DMS53 treated with DMSO at 0.1 percent for 48 hours (cell line): Measurements from ENCODE around the gene KMT2B.
"Not testable (repeated sequence)": the region's sequence is repeated elsewhere in the genome, so short reads cannot be mapped to it uniquely, and the experiment has no call there.

Experiments
- DNase-seq: peaks from one replicate; lab custom pipeline; 2025; ENCODE audit not compliant: unreplicated experiment; lab: John Stamatoyannopoulos, UW

Gene KMT2B, protein sequence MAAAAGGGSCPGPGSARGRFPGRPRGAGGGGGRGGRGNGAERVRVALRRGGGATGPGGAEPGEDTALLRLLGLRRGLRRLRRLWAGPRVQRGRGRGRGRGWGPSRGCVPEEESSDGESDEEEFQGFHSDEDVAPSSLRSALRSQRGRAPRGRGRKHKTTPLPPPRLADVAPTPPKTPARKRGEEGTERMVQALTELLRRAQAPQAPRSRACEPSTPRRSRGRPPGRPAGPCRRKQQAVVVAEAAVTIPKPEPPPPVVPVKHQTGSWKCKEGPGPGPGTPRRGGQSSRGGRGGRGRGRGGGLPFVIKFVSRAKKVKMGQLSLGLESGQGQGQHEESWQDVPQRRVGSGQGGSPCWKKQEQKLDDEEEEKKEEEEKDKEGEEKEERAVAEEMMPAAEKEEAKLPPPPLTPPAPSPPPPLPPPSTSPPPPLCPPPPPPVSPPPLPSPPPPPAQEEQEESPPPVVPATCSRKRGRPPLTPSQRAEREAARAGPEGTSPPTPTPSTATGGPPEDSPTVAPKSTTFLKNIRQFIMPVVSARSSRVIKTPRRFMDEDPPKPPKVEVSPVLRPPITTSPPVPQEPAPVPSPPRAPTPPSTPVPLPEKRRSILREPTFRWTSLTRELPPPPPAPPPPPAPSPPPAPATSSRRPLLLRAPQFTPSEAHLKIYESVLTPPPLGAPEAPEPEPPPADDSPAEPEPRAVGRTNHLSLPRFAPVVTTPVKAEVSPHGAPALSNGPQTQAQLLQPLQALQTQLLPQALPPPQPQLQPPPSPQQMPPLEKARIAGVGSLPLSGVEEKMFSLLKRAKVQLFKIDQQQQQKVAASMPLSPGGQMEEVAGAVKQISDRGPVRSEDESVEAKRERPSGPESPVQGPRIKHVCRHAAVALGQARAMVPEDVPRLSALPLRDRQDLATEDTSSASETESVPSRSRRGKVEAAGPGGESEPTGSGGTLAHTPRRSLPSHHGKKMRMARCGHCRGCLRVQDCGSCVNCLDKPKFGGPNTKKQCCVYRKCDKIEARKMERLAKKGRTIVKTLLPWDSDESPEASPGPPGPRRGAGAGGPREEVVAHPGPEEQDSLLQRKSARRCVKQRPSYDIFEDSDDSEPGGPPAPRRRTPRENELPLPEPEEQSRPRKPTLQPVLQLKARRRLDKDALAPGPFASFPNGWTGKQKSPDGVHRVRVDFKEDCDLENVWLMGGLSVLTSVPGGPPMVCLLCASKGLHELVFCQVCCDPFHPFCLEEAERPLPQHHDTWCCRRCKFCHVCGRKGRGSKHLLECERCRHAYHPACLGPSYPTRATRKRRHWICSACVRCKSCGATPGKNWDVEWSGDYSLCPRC (N-terminal part only)

DNA sequence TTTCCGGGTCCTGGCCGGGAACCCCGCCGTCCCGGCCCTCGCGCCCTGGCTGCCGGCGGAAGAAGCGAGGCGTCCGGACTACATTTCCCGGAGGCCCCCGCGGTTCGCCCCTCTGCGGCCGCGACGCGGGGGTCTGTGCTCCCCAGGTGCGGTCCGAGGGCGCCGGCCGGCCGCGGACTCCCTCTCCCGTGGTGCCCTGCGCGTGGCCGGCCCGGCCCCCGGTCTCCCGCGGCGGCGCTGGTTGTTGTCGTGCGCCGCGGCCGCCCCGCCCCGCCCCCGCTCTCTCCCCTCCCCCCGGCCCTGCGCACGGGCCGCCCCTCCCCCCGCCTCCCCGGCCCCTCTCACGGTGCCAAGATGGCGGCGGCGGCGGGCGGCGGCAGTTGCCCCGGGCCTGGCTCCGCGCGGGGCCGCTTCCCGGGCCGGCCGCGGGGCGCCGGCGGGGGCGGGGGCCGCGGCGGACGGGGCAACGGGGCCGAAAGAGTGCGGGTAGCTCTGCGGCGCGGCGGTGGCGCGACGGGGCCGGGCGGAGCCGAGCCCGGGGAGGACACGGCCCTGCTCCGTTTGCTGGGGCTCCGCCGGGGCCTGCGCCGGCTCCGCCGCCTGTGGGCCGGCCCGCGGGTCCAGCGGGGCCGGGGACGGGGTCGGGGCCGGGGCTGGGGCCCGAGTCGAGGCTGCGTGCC lies at the start of gene KMT2B:
KMT2B (plus strand) TSS at position 339 of the 680 bp plus-strand sequence; CDS start at position 355, 16 bp downstream.
- DNase-seq, result peak; percentile 97

- no peak for DNase-seq
Measured at GRCh38 chr19:35669566-35669965, 48.2 kb upstream of the KMT2B start.

GRCh38 chr19:35669974-35670373 lies 47.8 kb upstream of the KMT2B start:
- no peak for DNase-seq

DNA sequence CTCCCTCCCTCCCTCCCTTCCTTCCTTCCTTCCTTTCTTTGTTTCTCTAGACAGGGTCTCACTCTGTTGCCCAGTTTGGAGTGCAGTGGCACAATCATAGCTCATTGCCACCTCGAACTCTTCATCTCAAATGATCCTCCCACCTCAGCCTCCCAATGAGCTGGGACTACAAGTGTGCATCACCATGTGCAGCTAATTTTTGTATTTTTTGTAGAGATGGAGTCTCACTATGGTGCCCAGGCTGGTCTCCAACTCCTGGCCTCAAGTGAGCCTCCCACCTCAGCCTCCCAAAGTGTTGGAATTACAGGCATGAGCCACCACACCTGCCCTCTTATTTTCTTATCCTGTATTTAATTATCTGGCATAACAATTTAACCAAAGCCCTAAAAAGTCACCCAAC lies 47.1 kb upstream of the KMT2B start:
- no peak for DNase-seq

- DNase-seq, result no peak
Measured at GRCh38 chr19:35671818-35672217, 46.0 kb upstream of the KMT2B start.

- DNase-seq, result peak; percentile 69
Measured at GRCh38 chr19:35673121-35673804, 44.5 kb upstream of the KMT2B start.

DNA sequence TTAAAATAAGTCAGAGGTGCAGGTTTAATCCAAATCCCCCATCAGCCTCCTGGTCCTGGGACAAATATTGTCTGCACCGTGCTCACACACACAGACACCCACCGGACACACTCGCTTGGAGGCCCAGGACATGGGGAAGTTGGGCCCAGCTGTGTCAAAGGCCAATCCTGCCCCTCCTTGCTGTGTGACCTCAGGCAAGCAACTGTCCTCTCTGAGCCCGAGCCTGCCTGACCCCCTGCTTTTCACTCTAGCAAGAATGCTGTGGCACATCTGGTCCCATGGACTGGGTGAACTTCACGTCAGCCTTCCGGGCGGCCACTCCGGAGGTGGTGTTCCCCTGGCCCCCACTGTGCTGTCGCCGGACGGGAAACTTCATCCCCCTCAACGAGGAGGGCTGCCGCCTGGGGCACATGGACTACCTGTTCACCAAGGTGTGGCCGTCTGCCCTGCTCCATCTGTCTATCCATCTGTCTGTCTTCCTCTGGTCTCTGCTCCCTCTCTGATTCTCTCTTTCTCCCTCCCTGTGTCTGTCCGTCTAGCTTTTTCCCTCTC lies 42.1 kb upstream of the KMT2B start:
- no peak for DNase-seq

DNA sequence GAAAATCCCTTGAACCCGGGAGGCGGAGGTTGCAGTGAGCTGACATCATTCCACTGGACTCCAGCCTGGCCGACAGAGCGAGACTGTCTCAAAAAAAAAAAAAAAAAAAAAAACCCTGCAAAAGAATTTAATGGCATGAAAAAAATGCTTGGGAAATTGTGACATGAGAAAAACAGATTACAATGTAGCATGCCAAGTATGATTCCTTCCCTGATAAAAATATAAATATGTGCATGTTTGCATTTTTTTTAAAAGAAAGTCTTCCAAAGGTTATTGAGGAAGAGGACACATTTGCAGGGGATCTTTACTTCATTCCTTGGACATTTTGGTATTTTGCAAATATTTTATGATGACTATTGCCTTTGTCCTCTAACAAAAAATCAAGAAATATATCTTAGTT lies 28.0 kb upstream of the KMT2B start:
- no peak for DNase-seq

DNA sequence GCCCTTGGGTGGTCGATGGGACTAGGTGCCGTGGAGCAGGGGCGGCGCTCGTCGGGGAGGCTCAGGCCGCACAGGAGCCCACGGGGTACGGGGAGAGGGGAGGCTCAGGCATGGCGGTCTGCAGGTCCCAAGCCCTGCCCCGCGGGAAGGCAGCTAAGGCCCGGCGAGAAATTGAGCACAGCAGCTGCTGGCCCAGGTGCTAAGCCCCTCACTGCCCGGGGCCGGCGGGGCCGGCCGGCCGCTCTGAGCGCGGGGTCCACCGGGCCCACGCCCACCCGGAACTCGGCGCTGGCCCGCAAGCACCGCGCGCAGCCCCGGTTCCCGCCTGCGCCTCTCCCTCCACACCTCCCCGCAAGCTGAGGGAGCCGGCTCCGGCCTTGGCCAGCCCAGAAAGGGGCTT lies 26.7 kb upstream of the KMT2B start:
- DNase-seq, result not testable (repeated sequence)

- no peak for DNase-seq
Measured at GRCh38 chr19:35692010-35692409, 25.8 kb upstream of the KMT2B start.

DNA sequence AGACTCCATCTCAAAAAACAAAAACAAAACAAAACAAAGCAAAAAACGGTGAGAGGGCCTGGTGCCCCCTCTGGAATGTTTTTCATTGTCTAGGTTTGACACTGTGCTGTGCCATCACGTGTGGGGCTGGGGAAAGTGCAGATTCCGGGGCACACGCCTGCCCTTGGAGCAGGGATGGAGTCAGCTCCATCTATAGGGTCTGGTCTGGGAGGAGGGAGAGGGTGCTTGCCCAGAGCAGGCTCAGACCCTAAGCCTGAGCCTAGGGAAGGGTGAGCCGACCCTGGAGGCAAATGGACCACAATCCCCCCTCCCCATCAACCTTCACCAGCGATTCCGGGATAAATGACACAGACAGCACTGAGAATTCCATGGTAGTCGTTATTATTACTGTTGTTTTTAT lies 24.4 kb upstream of the KMT2B start:
- no peak for DNase-seq

- DNase-seq, result peak; percentile 89
Measured at GRCh38 chr19:35693835-35694599, 23.8 kb upstream of the KMT2B start.

DNA sequence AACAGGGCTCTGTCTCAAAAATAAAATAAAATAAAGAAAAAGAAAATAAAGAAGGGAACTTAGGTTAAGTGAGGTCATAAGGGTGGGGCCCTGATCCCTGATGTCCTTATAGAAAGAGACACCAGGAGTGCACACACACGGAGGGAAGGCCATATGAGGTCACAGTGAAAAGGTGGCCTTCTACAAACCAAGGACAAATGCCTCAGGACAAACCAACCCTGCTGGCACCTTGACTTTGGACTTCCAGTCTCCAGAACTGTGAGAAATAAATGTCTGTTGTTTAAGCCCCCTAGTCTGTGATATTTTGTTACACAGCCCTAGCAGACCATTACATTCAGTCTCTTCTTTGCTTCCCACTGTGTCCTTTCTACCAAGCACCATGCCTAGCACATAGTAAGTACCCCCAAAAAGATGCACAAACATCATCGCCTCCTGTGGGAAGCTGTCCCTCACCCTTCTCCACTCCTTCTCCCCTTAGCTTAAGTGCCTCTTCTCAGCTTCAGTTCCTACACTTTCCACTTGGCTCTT lies 21.8 kb upstream of the KMT2B start:
- no peak for DNase-seq

DNA sequence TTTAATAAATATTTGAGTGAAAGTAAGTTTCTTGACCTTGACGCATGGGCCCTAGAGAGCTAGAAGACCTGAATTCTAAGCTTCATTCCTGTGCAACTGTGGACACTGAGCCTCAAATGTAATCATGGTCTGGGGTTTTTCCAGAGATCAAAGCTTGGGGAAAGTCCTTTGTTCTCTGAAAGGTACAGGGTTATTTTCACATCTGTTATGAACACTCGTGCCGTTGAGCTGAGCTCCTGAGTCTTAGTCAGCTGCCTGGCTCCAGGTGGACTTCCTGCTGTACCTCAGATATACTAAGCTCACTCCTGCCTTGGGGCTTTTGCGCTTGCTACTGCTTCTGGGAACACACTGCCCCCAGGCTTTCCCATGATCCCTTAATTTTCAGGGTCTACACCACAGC lies 21.0 kb upstream of the KMT2B start:
- DNase-seq, result no peak

DNA sequence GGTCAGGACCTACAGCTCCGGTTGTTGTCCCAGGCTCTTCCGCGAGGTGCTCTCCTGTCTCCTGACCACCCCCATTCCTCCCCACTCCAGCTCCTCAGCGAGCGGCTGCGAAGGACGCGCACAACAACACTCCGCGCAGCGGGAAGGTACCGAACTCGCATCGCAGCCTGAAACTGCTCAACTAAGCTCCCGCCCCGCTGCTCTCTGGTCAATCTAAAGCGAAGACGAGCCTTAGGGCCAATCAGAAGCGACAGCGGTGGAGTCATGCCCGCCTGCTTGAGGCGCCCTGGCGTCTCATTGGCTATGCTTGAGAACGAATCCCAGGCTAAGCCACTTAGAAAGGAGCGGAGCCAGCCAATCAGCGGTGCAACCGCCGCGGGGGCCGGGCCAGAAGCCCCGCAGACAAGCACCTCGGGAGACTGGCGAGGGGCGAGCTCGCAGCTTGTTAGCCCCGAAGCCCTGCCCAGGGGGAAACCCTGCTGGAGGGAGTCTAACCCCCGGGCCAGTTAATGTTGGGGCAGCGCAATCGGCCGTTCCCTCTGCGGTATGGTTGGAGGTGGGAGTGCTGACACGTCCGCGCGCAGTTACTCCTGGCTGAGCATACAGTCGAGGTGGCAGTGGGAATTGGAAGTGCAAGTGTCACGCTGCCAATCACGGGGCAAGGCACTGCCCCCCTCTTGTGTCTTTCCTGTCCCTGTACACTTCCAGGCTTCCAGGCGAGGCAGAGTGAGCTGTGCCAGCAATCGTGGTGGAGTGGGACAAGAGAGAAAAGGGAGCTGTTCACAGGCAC lies 15.4 kb upstream of the KMT2B start:
- DNase-seq, result peak; percentile 98

- DNase-seq, result peak; percentile 57
Measured at GRCh38 chr19:35703343-35703742, 14.5 kb upstream of the KMT2B start.

DNA sequence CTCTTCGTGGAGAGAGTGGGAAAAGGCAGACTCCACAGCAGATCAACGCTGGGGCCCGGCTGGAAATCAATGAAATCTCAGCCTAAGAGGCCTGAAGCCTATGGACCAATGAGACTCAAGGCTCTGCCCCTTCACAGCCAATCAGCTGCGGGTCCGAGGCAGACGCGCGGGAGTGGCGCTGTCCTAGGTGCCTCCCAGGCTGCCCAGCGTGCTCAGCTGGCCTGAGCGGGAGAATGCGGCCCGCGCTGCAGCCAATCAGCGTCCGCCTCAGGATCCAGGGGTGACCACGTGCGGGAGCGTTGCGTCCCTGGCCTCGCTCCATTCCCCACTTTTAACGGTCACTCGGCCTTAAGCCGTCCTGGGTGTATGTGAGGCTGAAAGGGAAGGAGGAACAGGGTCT lies 13.6 kb upstream of the KMT2B start, which contains the start of gene ZBTB32:
ZBTB32 (plus strand) TSS at position 341 of the 400 bp plus-strand sequence. CDS start 10,069 bp downstream, outside the sequence.
- no peak for DNase-seq

- DNase-seq, result peak; percentile 4
Measured at GRCh38 chr19:35708391-35708790, 9.4 kb upstream of the KMT2B start.
